GM12878 (cell line): ENCODE measurements around the gene NMNAT1. TPM values are rescaled to one million over a fixed set of nuclear protein-coding genes. Genes with fewer than 3 reads are reported as not detected.
"Not testable (repeated sequence)": the region's sequence is repeated elsewhere in the genome, so short reads cannot be mapped to it uniquely, and the experiment has no call there.

Experiments used
- ATAC-seq: fragments of 200-7000 bp; cut with Tn5 transposase; 3 replicates; pipeline ENCODE4 v1.9.1; 2020; ENCODE audit warnings: mild to moderate bottlenecking, moderate library complexity
- BruUV-seq: library from RNA; stranded (reverse); fragments of 400-500 nt; replicated peaks from 2 replicates; lab custom pipeline; 2021; lab: Mats Ljungman, UMichigan
- CTCF ChIA-PET: fragments of 300-600 bp; sonication (Branson Sonifier 250); formaldehyde crosslinking; extraction: SDS; loops from one replicate; lab custom pipeline; 2021; ENCODE audit warnings: inconsistent platforms; lab: Yijun Ruan, JAX
- POLR2A ChIA-PET: fragments of 350-600 bp; formaldehyde crosslinking; extraction: SDS; loops from one replicate; lab custom pipeline; 2021; ENCODE audit warnings: inconsistent platforms; lab: Charles Lee
- RAD21 ChIA-PET: fragments of 300-600 bp; sonication (Branson Sonifier 250); formaldehyde crosslinking; loops from one replicate; lab custom pipeline; 2023; ENCODE audit warnings: antibody characterized with exemption; ENCODE audit not compliant: unreplicated experiment; lab: Charles Lee
- SMC1A ChIA-PET: fragments of 300-600 bp; sonication (Branson Sonifier 250); formaldehyde crosslinking; loops from one replicate; lab custom pipeline; 2023; ENCODE audit not compliant: unreplicated experiment, uncharacterized antibody; lab: Charles Lee
- DNase-seq: peaks from one replicate; pipeline ENCODE4 v3.0.0-alpha.2; 2011; ENCODE audit warnings: low read depth, low spot score
- FAIRE-seq: peaks from 3 replicates; lab custom pipeline; 2011; peaks lifted over from hg19 to GRCh38; lab: Jason Lieb, UNC
- H2AFZ ChIP-seq: 2 replicates; pipeline ENCODE4 v1.6.0; 2011; ENCODE audit warnings: low read depth, low read length, control low read depth; ENCODE audit not compliant: control insufficient read depth
- H3K27ac ChIP-seq: 2 replicates; pipeline ENCODE4 v1.5.1; 2011; ENCODE audit warnings: control low read depth; ENCODE audit not compliant: control insufficient read depth, insufficient read depth
- H3K27me3 ChIP-seq, 2 experiments: replicated peaks in 1 of 2; 2 replicates each; pipeline versions ENCODE4 v1.6.0 to v1.6.1; 2011; ENCODE audit warnings: low read length in 1 of 2; ENCODE audit not compliant: control insufficient read depth in 2 of 2, insufficient read depth in 2 of 2
- H3K36me3 ChIP-seq, 2 experiments: 2 replicates each; pipeline ENCODE4 v1.5.1; 2011; ENCODE audit warnings: low read length in 1 of 2; ENCODE audit not compliant: control insufficient read depth in 2 of 2, insufficient read depth in 2 of 2
- H3K4me1 ChIP-seq: 2 replicates; pipeline ENCODE4 v1.6.1; 2011; ENCODE audit warnings: mild to moderate bottlenecking, low read length, moderate library complexity, mixed read lengths; ENCODE audit not compliant: control insufficient read depth, insufficient read depth
- H3K4me2 ChIP-seq: 2 replicates; pipeline ENCODE4 v1.6.0; 2011; ENCODE audit warnings: control low read depth; ENCODE audit not compliant: control insufficient read depth, insufficient read depth
- H3K4me3 ChIP-seq: fragments of 200-600 bp; sonication (generic); 2 replicates; pipeline ENCODE4 v1.5.1; 2016
- H3K79me2 ChIP-seq: 2 replicates; pipeline ENCODE4 v1.6.0; 2011; ENCODE audit warnings: low read length; ENCODE audit not compliant: control insufficient read depth, insufficient read depth
- H3K9ac ChIP-seq: 2 replicates; pipeline ENCODE4 v1.8.0; 2011; ENCODE audit warnings: low read length, control low read depth, mixed read lengths; ENCODE audit not compliant: control insufficient read depth, insufficient read depth
- H3K9me3 ChIP-seq: replicated peaks from 3 replicates; pipeline ENCODE4 v1.5.1; 2011; ENCODE audit warnings: mild to moderate bottlenecking, low read length; ENCODE audit not compliant: control insufficient read depth, insufficient read depth
- H4K20me1 ChIP-seq: 2 replicates; pipeline ENCODE4 v1.6.0; 2011; ENCODE audit not compliant: control insufficient read depth, insufficient read depth
- BCL3 ChIP-seq: IDR thresholded peaks from 2 replicates; pipeline ENCODE4 v1.6.1; 2011; ENCODE audit warnings: borderline replicate concordance, low read depth, mild to moderate bottlenecking, moderate library complexity, low read length; ENCODE audit not compliant: insufficient read depth, poor library complexity, severe bottlenecking
- ELK1 ChIP-seq: IDR thresholded peaks from 2 replicates; pipeline ENCODE4 v1.6.1; 2012; ENCODE audit warnings: low read depth, low read length, improper control_type of control experiment
- WGBS: methylation state at CpG from one replicate; pipeline ENCODE4 v1.1.6; 2016; ENCODE audit warnings: low lambda C conversion rate; ENCODE audit not compliant: insufficient replicate concordance, insufficient coverage; ENCODE audit errors: missing lambda C conversion rate; 5-methylcytosine and 5-hydroxymethylcytosine counted together
- in situ Hi-C: fragments of 300-500 bp; cut with MboI; formaldehyde crosslinking; loops from 9 replicates; pipeline ENCODE4 v1.14.3; 2018; ENCODE audit warnings: mixed read lengths
- intact Hi-C: fragments of 100-400 bp; cut with micrococcal nuclease; formaldehyde crosslinking; loops from one replicate; pipeline ENCODE4 v1.14.2; 2022; ENCODE audit not compliant: unreplicated experiment
- polyA plus RNA-seq, 11 experiments: library from polyadenylated mRNA; depleted of rRNA in 4 of 11; unstranded in 6 of 11; stranded (reverse) in 5 of 11; fragments of >200 nt; fragmentation: Nextera tagmentation in 4 of 11; fragmentation: Illumina TruSeq in 1 of 11; extraction: Ambion mirVana in 4 of 11; extraction: Trizol in 1 of 11; gene quantifications; 1 replicate in 1 of 11; 2 replicates in 10 of 11; pipeline versions ENCODE4 v1.2.1 to v1.2.3, GENCODE V29; 2011 to 2016; ENCODE audit warnings: inconsistent platforms in 2 of 11, missing spikeins in 2 of 11, low read depth in 1 of 11
- total RNA-seq, 4 experiments: library from RNA; depleted of rRNA in 3 of 4; stranded (reverse); fragments of >200 nt in 3 of 4; fragmentation: Illumina TruSeq in 1 of 4; extraction: Trizol in 1 of 4; gene quantifications; 2 replicates each; pipeline versions ENCODE4 v1.2.1 to v1.2.3, GENCODE V29; 2013 to 2021

NMNAT1 gene
- total and polyA plus RNA-seq, 10 of the 15 experiments (the other 5 are each of a cell fraction or from before 2014, with no cell fraction given), result 7.2 to 16.7 (median 11.7) TPM

- peak; percentile 47 for TF ChIP-seq BCL3
- no peak for TF ChIP-seq ELK1
- H3K27ac ChIP-seq, result no peak overlapping the region
- WGBS, result 54% methylated on average over 3 of the region's 3 CpGs
- no peak overlapping the region for H3K4me2 ChIP-seq
- RAD21 ChIA-PET, result no interaction called here
- no TSS peak for BruUV-seq
- no peaks in the 10 kb centered on the region for H3K9me3 ChIP-seq
- H3K79me2 ChIP-seq, result no peaks in the 10 kb centered on the region
- no peaks in the 10 kb centered on the region for H3K36me3 ChIP-seq
- CTCF ChIA-PET, result interaction anchor here (0.9 kb wide), 1 partner anchor 70 kb away, joined by 3 read pairs; no protein-coding TSS in a partner anchor
- DNase-seq, result no peak
- H2AFZ ChIP-seq, result no peak overlapping the region
- in situ Hi-C loops (loop anchor here (5.0 kb wide), 2 partner anchors 68 to 143 kb away; no protein-coding TSS in a partner anchor), intact Hi-C loops (no loop called here)
- SMC1A ChIA-PET, result interaction anchor here (0.7 kb wide), 1 partner anchor 441 kb away, joined by 4 read pairs; no protein-coding TSS in a partner anchor
- FAIRE-seq, result no peak
- H3K9ac ChIP-seq, result no peak overlapping the region
- no peak for ATAC-seq
- H4K20me1 ChIP-seq, result no peaks in the 10 kb centered on the region
- no peaks in the 10 kb centered on the region for H3K27me3 ChIP-seq
- POLR2A ChIA-PET, result interaction anchor here (0.6 kb wide), 2 partner anchors 103 to 1937 kb away, joined by 3 to 6 read pairs; no protein-coding TSS in a partner anchor
- no peaks in the 10 kb centered on the region for H3K4me1 ChIP-seq
- no peak overlapping the region for H3K4me3 ChIP-seq
Observed at GRCh38 chr1:10020086-10020485, 76.8 kb downstream of the NMNAT1 start.

GRCh38 chr1:10020678-10021077 lies 77.4 kb downstream of the NMNAT1 start:
- H3K9me3 ChIP-seq, H3K36me3 ChIP-seq, BruUV-seq, POLR2A ChIA-PET, H3K4me3 ChIP-seq, H3K9ac ChIP-seq, H3K4me1 ChIP-seq, H3K27ac ChIP-seq, DNase-seq, H3K27me3 ChIP-seq, ATAC-seq, CTCF ChIA-PET, H4K20me1 ChIP-seq, H2AFZ ChIP-seq, H3K4me2 ChIP-seq, intact Hi-C loops, FAIRE-seq, RAD21 ChIA-PET, H3K79me2 ChIP-seq: not testable (repeated sequence)
- SMC1A ChIA-PET, result interaction anchor here (0.7 kb wide), 1 partner anchor 442 kb away, joined by 4 read pairs; no protein-coding TSS in a partner anchor
- in situ Hi-C loops, result loop anchor here (5.0 kb wide), 2 partner anchors 68 to 143 kb away; no protein-coding TSS in a partner anchor
- WGBS, result 75% methylated on average over 2 of the region's 2 CpGs

GRCh38 chr1:10021992-10022391 lies 78.7 kb downstream of the NMNAT1 start:
- ATAC-seq, H3K27ac ChIP-seq, H3K9me3 ChIP-seq, H4K20me1 ChIP-seq, H3K4me2 ChIP-seq, BruUV-seq, H3K27me3 ChIP-seq, H3K4me1 ChIP-seq, SMC1A ChIA-PET, H3K36me3 ChIP-seq, CTCF ChIA-PET, DNase-seq, H2AFZ ChIP-seq, RAD21 ChIA-PET, H3K79me2 ChIP-seq, POLR2A ChIA-PET, intact Hi-C loops, H3K9ac ChIP-seq, FAIRE-seq, H3K4me3 ChIP-seq: not testable (repeated sequence)
- in situ Hi-C loops, result loop anchor here (5.0 kb wide), 2 partner anchors 70 to 145 kb away; no protein-coding TSS in a partner anchor
- WGBS, result 94% methylated on average over 4 of the region's 4 CpGs
